Heart left ventricle (tissue), 16 donors: ENCODE data around the gene ZRANB1. TPM values are rescaled to one million over a fixed set of nuclear protein-coding genes. Genes with fewer than 3 reads are reported as not detected.

Source experiments
- ATAC-seq, 4 donors: fragments of 200-7000 bp; cut with Tn5 transposase; one replicate each; pipeline ENCODE4 v1.9.1; 2020 to 2022; ENCODE audit warnings: moderate library complexity in 4 of 4, mild to moderate bottlenecking in 3 of 4, moderate number of reproducible peaks in 1 of 4
- DNase-seq, 5 donors: peaks; one replicate each; pipeline ENCODE4 v3.0.0-alpha.2; 2020
- H3K27ac ChIP-seq, 12 donors: fragments of 200-600 bp; sonication (generic) in 4 of 12; one replicate each; pipeline versions ENCODE4 v1.5.0 to v1.8.0; 2016 to 2022; ENCODE audit warnings: mild to moderate bottlenecking in 2 of 12
- H3K27me3 ChIP-seq, 9 donors: fragments of 200-600 bp; sonication (generic) in 2 of 9; one replicate each; pipeline versions ENCODE4 v1.5.1 to v1.8.0; 2016 to 2022; ENCODE audit warnings: mild to moderate bottlenecking in 3 of 9
- H3K36me3 ChIP-seq, 9 donors: fragments of 200-600 bp; sonication (generic) in 2 of 9; one replicate each; pipeline versions ENCODE4 v1.5.0 to v1.8.0; 2018 to 2022; ENCODE audit warnings: mild to moderate bottlenecking in 2 of 9
- H3K4me1 ChIP-seq, 12 donors: fragments of 200-600 bp; sonication (generic) in 4 of 12; one replicate each; pipeline versions ENCODE4 v1.5.0 to v1.8.0; 2016 to 2022; ENCODE audit warnings: mild to moderate bottlenecking in 3 of 12
- H3K4me3 ChIP-seq, 12 donors: fragments of 200-600 bp; sonication (generic) in 4 of 12; one replicate each; pipeline versions ENCODE4 v1.5.0 to v1.8.0; 2017 to 2022; ENCODE audit warnings: mild to moderate bottlenecking in 9 of 12, moderate library complexity in 4 of 12
- H3K9me3 ChIP-seq, 12 donors: fragments of 200-600 bp; sonication (generic) in 4 of 12; one replicate each; pipeline versions ENCODE4 v1.5.0 to v1.8.0; 2016 to 2022; ENCODE audit warnings: mild to moderate bottlenecking in 1 of 12
- POLR2A ChIP-seq, 2 donors: fragments of 450-650 bp; IDR thresholded peaks; one replicate each; pipeline ENCODE4 v1.6.1; 2017; ENCODE audit warnings: antibody characterized with exemption in 2 of 2, mild to moderate bottlenecking in 2 of 2, moderate library complexity in 2 of 2
- WGBS, 4 donors: extraction: QIAGEN DNeasy Blood & Tissue Kit in 2 of 4; methylation state at CpG; one replicate each; pipeline versions ENCODE4 v1.1.5 to v1.1.7; 2013 to 2018; 5-methylcytosine and 5-hydroxymethylcytosine counted together
- intact Hi-C, 10 donors: fragments of 100-400 bp; cut with DNase I; formaldehyde crosslinking; loops; one replicate each; pipeline versions ENCODE4 v1.11.1 to v1.14.2; 2022
- polyA plus RNA-seq, 2 donors: library from polyadenylated mRNA; stranded (reverse); fragments of 200-250 nt; gene quantifications; one replicate each; pipeline ENCODE4 v1.2.3, GENCODE V29; 2013
- total RNA-seq, 9 donors: library from RNA; depleted of rRNA in 2 of 9; stranded (reverse); fragments of >200 nt in 2 of 9; fragmentation: NEBNext Ultra II Directional in 3 of 9; extraction: Animal tissue kit (Norgen Biotek cat#: 25700) in 3 of 9; gene quantifications; one replicate each; pipeline versions ENCODE4 v1.1.0 to v1.2.4, GENCODE V29; 2016 to 2023
- TF ChIP-seq, protein P1 (sequence below), 12 donors: fragments of 200-600 bp; sonication (generic) in 4 of 12; IDR thresholded peaks; one replicate each; pipeline versions ENCODE4 v1.5.0 to v1.8.0; 2018 to 2022; ENCODE audit warnings: antibody characterized with exemption in 12 of 12, mild to moderate bottlenecking in 5 of 12
- donor health status: ischemic (EF 13 %, LVEDD 7.1; RV severe dilation, severe dysfunction).
- donor health status: healthy with polysubstance abuse.
- donor health status: DM: no; HTN: yes; CAD: no.
- donor health status: DM: no; HTN: no; CAD: no.
- donor health status: ischemic (EF 25% LVEDD 6.9; RV normal size, moderate dysfunction).
- donor health status: ischemic (EF 25% LVEDD 5.7; RV mildly dilated, moderate dysfunction).
- donor health status: healthy.
- donor health status: DM: yes; HTN: yes; CAD: no.
- donor health status: ischemic (EF 35%, LVEDD 5.7; RV mildly dilated, moderate dysfunction).
- donor health status: nonischemic (EF 11% LVEDD 7.7; RV severe dilation, severe dysfunction).
- donor health status: DM: yes; HTN: yes; CAD: no.
- donor health status: PGD.
- donor health status: ischemic (EF 29% LVEDD 5.4; RV normal size, mild dysfunction).
- donor health status: nonischemic (EF 23%, LVEDD 6.1; RV moderate dilation, normal function).

Gene ZRANB1
- total and polyA plus RNA-seq, 11 donors = 11.4 to 31.3 (median 25.6) TPM

DNA sequence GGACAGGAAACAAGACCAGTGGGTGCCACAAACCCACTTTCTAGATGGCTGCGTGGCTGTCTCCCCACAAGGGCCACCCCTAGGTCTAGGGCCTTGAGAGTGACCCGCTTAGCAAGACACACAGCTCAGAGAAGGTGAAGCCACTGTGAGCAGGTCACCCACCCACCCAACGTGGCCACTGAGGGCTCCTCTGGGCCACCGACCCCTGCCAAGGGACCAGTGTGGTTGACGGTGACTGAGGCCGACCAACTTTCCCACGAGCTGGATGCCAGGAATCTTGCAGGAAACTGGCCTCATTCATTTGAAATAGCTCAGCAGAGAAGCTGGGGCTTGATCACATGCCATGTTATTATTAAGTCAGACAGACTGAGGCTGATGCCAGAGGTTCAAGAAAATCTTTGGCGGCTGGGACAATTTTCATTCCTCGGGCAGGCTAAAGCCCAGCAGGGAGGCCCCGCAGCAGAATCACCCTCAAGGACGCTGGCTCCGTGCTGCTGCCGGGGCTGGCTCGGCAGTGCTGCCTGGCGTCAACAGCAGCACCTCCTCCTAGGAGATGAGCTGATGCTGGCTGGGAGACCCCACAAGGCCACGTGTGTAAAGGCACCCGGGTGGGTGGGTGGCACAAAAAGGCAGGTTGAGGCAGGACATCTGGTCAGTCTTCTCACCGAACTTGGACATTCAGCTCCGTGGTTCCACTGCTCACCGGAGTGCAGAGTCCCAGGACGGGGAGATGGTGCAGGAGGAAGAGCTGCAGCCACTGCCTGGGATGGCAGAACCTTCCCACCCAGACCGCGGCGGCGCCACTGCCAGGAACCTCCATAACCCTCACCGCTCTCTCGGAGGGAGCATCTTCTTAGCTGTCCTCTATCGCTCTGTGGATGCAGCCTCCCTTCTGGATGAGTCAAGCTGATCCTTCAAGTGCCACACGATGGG is 57.8 kb downstream of the ZRANB1 start:
- DNase-seq (peak; percentile 60 to 76 (median 62)), ATAC-seq (peak; percentile 55 to 69 (median 60))
- Histone ChIP-seq H3K36me3 (peaks cover 0 to 71% (median 50%) of the 10 kb centered on the region in 9 donors), H3K9me3 (no peaks in the 10 kb centered on the region), H3K4me3 (no peak overlapping the region), H3K27me3 (no peaks in the 10 kb centered on the region), H3K27ac (peak overlapping the region; percentile 24 to 86 (median 62)), H3K4me1 (peaks cover 0 to 60% (median 43%) of the 10 kb centered on the region in 12 donors)
- TF ChIP-seq POLR2A (IDR thresholded peaks at IDR 0.05) = no peak
- TF ChIP-seq, protein P1, sequence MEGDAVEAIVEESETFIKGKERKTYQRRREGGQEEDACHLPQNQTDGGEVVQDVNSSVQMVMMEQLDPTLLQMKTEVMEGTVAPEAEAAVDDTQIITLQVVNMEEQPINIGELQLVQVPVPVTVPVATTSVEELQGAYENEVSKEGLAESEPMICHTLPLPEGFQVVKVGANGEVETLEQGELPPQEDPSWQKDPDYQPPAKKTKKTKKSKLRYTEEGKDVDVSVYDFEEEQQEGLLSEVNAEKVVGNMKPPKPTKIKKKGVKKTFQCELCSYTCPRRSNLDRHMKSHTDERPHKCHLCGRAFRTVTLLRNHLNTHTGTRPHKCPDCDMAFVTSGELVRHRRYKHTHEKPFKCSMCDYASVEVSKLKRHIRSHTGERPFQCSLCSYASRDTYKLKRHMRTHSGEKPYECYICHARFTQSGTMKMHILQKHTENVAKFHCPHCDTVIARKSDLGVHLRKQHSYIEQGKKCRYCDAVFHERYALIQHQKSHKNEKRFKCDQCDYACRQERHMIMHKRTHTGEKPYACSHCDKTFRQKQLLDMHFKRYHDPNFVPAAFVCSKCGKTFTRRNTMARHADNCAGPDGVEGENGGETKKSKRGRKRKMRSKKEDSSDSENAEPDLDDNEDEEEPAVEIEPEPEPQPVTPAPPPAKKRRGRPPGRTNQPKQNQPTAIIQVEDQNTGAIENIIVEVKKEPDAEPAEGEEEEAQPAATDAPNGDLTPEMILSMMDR (IDR thresholded peaks at IDR 0.05) = peak in 1 of 12 donors; percentile 9
- WGBS, 4 donors = 59 to 78% (median 61%) methylated on average over 19 to 29 of the region's 29 CpGs
- intact Hi-C loops = loop anchor here in 7 of 10 donors (5.0 to 10.0 kb wide), 7 partner anchors 38 to 345 kb away; no protein-coding TSS in a partner anchor

DNA sequence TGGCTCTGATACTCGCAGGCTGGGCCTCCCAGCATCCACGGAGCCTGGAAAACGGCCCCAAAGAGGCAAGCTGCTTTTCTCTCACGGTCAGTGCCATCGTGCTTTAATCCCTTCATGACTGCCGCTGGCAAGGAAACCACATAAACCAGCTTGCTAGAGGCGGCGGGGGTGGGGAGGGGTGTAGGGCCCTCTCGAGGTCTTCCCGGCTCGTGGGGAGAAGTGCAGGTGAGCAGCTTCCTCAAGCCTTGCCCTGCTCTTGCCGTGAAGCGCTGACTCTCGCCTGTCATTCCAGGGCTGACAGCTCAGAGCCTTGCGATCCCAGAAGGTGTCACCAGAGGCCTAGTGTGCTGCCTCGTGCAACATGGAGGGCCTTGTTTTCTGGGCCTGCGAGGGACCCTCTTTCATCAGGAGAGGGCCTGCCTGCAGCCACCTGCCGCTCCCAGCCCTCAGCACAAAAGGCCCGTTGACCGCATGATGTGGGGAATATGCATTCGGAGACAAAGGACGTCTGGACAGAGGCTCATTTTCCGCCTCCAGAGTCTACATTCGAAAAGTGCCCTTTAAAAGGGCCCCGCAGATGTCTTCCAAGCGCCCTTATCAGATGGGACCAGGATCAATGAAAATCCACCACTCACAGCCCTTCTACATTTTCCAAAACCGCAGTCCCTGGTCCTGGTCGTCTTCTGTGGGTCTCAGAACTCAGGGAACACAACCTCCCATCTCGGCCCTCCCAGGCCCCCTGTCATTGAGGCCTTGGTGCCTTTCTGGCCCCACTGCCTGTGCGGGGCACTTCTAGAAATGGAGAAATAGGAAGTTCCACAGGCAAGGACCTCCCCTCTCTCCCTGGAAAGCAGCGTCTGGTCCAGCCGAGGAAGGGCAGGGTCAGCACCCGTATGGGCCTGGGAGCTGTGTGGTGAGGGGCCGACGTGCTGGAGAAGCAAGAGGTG is 58.7 kb downstream of the ZRANB1 start:
- Histone ChIP-seq H3K4me1 (peaks cover 0 to 67% (median 43%) of the 10 kb centered on the region in 12 donors), H3K4me3 (no peak overlapping the region), H3K36me3 (peaks cover 0 to 69% (median 40%) of the 10 kb centered on the region in 9 donors), H3K27ac (peak overlapping the region in 11 of 12 donors; percentile 24 to 86 (median 62)), H3K9me3 (no peaks in the 10 kb centered on the region), H3K27me3 (no peaks in the 10 kb centered on the region)
- DNase-seq = peak in 2 of 5 donors; percentile 8 to 52
- ATAC-seq = peak; percentile 27 to 51 (median 34)
- intact Hi-C loops = loop anchor here in 4 of 10 donors (5.0 to 10.0 kb wide), 3 partner anchors 37 to 344 kb away; no protein-coding TSS in a partner anchor
- WGBS, 4 donors = 64 to 69% (median 66%) methylated on average over 31 to 35 of the region's 35 CpGs
- TF ChIP-seq POLR2A (IDR thresholded peaks at IDR 0.05) = no peak
- TF ChIP-seq, protein P1 (IDR thresholded peaks at IDR 0.05) = peak in 8 of 12 donors; percentile 8 to 41 (median 26)

DNA sequence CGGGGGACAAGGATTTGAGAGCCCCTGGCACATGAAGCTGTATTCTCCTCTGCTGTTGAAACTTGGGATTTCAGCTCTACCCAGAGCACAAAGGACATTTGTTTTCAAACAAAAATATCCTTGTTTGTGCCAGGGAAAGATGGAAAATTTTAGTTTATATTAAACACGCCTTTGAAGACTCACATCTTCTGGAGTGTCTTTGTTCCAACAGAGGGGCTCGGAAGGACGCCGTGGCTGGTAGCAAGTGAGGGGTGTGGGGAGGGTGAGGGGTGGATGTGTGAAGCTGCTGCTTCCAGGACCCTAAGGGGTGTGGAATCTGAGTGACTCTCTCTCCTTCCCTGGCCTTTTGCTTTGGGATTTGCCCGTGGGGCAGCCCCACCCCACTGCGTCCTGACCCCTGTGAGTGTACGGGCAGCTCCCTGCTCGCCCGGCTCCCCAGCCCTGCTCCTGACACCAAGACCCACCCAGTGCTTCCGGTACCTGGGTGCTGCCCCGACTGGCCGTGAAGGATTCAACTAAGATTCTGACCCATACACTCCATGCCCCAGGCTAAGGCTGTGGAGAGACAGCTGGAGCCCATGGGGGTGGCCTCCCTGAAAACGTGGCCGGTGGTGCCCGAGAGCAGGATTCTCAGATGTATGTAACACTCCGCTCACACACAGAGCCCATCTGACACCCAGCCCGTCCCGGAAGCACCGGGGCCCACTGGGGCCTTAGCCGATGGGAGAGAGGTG is 59.6 kb downstream of the ZRANB1 start:
- ATAC-seq (no peak), DNase-seq (peak in 3 of 5 donors; percentile 12 to 44 (median 16))
- peaks cover 0 to 73% (median 44%) of the 10 kb centered on the region in 12 donors for H3K4me1 ChIP-seq
- intact Hi-C loops = loop anchor here in 4 of 10 donors (5.0 to 10.0 kb wide), 3 partner anchors 36 to 343 kb away; no protein-coding TSS in a partner anchor
- H3K27me3 ChIP-seq = no peaks in the 10 kb centered on the region
- peak overlapping the region in 10 of 12 donors; percentile 42 to 86 (median 64) for H3K27ac ChIP-seq
- H3K9me3 ChIP-seq = no peaks in the 10 kb centered on the region
- WGBS, 4 donors = 43 to 67% (median 65%) methylated on average over 21 of the region's 21 CpGs
- peaks cover 0 to 68% (median 34%) of the 10 kb centered on the region in 9 donors for H3K36me3 ChIP-seq
- TF ChIP-seq, protein P1 (IDR thresholded peaks at IDR 0.05) = no peak
- no peak for TF ChIP-seq POLR2A (IDR thresholded peaks at IDR 0.05)
- no peak overlapping the region for H3K4me3 ChIP-seq
